HepG2 (cell line): ENCODE results near the gene TJP3. TPM values are rescaled to one million over a fixed set of nuclear protein-coding genes. Genes with fewer than 3 reads are reported as not detected.

Experiments
- HOXA7 ChIP-seq: sonication (generic); formaldehyde crosslinking; IDR thresholded peaks from 2 replicates; pipeline ENCODE4 v1.8.1; 2022; ENCODE audit warnings: mild to moderate bottlenecking, missing genetic modification reagents, moderate library complexity
- KDM2A ChIP-seq: sonication (generic); formaldehyde crosslinking; IDR thresholded peaks from 2 replicates; pipeline ENCODE4 v1.4.0; 2020; ENCODE audit warnings: low read depth, missing genetic modification reagents, borderline replicate concordance
- KDM3A ChIP-seq: IDR thresholded peaks from 2 replicates; pipeline ENCODE4 v1.6.1; 2018; ENCODE audit warnings: low read depth, missing compliant biosample characterization
- MYC ChIP-seq: sonication (generic); formaldehyde crosslinking; IDR thresholded peaks from 2 replicates; pipeline ENCODE4 v1.9.0; 2021; ENCODE audit warnings: missing genetic modification reagents, borderline replicate concordance
- ONECUT2 ChIP-seq: sonication (generic); formaldehyde crosslinking; IDR thresholded peaks from 2 replicates; pipeline ENCODE4 v1.4.0; 2020; ENCODE audit warnings: missing genetic modification reagents
- SOX5 ChIP-seq: IDR thresholded peaks from 2 replicates; pipeline ENCODE4 v1.6.1; 2016; ENCODE audit warnings: borderline replicate concordance
- STAG1 ChIP-seq: sonication (generic); formaldehyde crosslinking; IDR thresholded peaks from 2 replicates; pipeline ENCODE4 v1.4.0; 2020; ENCODE audit warnings: missing genetic modification reagents
- TMF1 ChIP-seq: sonication (generic); formaldehyde crosslinking; IDR thresholded peaks from 2 replicates; pipeline ENCODE4 v1.8.1; 2022; ENCODE audit warnings: low read depth, missing genetic modification reagents
- ZBTB21 ChIP-seq: sonication (generic); formaldehyde crosslinking; IDR thresholded peaks from 2 replicates; pipeline ENCODE4 v1.4.0; 2020; ENCODE audit warnings: missing genetic modification reagents
- ZBTB38 ChIP-seq: sonication (generic); formaldehyde crosslinking; IDR thresholded peaks from 2 replicates; pipeline ENCODE4 v1.5.1; 2020; ENCODE audit warnings: mild to moderate bottlenecking, missing genetic modification reagents
- ZNF607 ChIP-seq: sonication (generic); formaldehyde crosslinking; IDR thresholded peaks from 2 replicates; pipeline ENCODE4 v1.5.1; 2020; ENCODE audit warnings: missing genetic modification reagents, mild to moderate bottlenecking, borderline replicate concordance
- ZNF746 ChIP-seq: sonication (generic); formaldehyde crosslinking; IDR thresholded peaks from 2 replicates; pipeline ENCODE4 v1.8.0; 2022; ENCODE audit warnings: mild to moderate bottlenecking, missing genetic modification reagents
- polyA plus RNA-seq, 8 experiments: library from polyadenylated mRNA; depleted of rRNA in 3 of 8; stranded (reverse) in 7 of 8; unstranded in 1 of 8; fragments of >200 nt; fragmentation: Illumina TruSeq in 4 of 8; extraction: Trizol in 4 of 8; gene quantifications; 2 replicates each; pipeline versions ENCODE4 v1.2.1 to v1.2.3, GENCODE V29; 2011 to 2016; ENCODE audit warnings: low read depth in 4 of 8, missing spikeins in 1 of 8, mixed read lengths in 1 of 8; ENCODE audit not compliant: insufficient read depth in 1 of 8
- total RNA-seq, 5 experiments: library from RNA; depleted of rRNA; stranded (reverse); fragments of >200 nt; fragmentation: Illumina TruSeq; extraction: Trizol; gene quantifications; 2 replicates each; pipeline ENCODE4 v1.2.3, GENCODE V29; 2016; ENCODE audit warnings: low read depth in 1 of 5
- TF ChIP-seq, protein P1 (sequence below): sonication (generic); formaldehyde crosslinking; IDR thresholded peaks from 2 replicates; pipeline ENCODE4 v1.4.0; 2020; ENCODE audit warnings: missing genetic modification reagents
- TF ChIP-seq, protein P2 (sequence below): sonication (generic); formaldehyde crosslinking; IDR thresholded peaks from 2 replicates; pipeline ENCODE4 v1.4.0; 2020; ENCODE audit warnings: missing genetic modification reagents
- TF ChIP-seq, protein P3 (sequence below): sonication (generic); formaldehyde crosslinking; IDR thresholded peaks from 2 replicates; pipeline ENCODE4 v1.4.0; 2020; ENCODE audit warnings: mild to moderate bottlenecking, missing genetic modification reagents, borderline replicate concordance
- TF ChIP-seq, protein P4 (sequence below): sonication (generic); formaldehyde crosslinking; IDR thresholded peaks from 2 replicates; pipeline ENCODE4 v1.4.0; 2020; ENCODE audit warnings: missing genetic modification reagents
- TF ChIP-seq, protein P5 (sequence below), 2 experiments: sonication (generic) in 1 of 2; formaldehyde crosslinking in 1 of 2; IDR thresholded peaks; 2 replicates each; pipeline versions ENCODE4 v1.6.1 to v1.9.0; 2014 to 2022; ENCODE audit warnings: antibody characterized with exemption in 1 of 2, borderline replicate concordance in 1 of 2, inconsistent platforms in 1 of 2, low read depth in 1 of 2, missing genetic modification reagents in 1 of 2

TJP3 gene
- total and polyA plus RNA-seq, 2 of the 13 experiments (the other 11 are each of a cell fraction or from before 2014, with no cell fraction given) = 2.3 to 21.5 TPM

DNA sequence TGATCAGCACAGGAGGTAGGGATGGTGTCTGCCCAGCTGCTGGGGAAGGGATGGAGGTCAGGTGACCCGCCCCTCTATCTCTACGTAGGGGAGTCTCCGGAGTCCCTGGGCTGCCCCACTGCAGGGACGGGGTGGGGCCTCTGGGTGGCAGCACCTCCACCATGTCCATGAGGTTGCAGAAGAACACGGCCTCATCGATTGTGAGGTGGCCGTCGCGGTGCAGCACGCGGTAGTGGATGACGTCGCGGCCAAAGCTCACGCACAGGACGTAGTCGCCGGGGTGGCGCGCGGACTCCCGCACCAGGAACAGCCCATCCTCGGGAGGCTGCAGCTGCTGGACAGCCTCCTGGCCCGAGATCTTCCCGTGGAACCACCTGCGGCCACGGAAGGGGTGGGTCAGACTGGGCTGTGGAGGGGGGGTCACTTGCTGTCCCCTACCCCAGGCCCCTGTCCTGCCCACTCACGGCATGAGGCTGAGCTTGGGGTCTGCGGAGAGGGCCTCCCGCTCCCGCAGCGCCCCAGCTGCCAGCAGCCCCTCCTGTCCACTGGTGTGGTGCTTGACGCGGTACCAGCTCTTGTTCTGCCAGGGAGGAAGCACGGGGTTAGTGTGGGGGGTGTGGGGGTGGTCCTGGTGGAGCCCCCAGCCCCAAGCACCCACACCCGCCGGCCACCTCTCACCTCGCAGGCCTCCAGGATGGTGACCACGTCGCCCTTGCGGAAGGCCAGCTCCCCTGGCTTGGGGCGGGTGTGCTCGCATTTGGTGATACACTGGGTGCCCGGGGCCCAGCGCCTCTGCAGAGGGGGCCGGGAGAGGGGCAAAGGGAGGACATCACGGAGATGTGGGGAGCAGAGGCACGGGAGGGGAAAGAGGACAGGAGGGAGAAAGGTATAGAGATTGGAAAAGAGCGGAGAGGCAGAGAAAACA lies 75.7 kb downstream of the TJP3 start (continued):
- no peak for TF ChIP-seq TMF1
- no peak for TF ChIP-seq HOXA7 (CRISPR knock-in tag)
- TF ChIP-seq SOX5 (CRISPR knock-in tag) = no peak
- 0 out of 2 replicates have a peak, but pooled peaks have one; percentile 38 for TF ChIP-seq ZBTB38 (CRISPR knock-in tag)
- TF ChIP-seq, protein P1, sequence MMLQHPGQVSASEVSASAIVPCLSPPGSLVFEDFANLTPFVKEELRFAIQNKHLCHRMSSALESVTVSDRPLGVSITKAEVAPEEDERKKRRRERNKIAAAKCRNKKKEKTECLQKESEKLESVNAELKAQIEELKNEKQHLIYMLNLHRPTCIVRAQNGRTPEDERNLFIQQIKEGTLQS (CRISPR knock-in tag) = no peak
- TF ChIP-seq, protein P2, sequence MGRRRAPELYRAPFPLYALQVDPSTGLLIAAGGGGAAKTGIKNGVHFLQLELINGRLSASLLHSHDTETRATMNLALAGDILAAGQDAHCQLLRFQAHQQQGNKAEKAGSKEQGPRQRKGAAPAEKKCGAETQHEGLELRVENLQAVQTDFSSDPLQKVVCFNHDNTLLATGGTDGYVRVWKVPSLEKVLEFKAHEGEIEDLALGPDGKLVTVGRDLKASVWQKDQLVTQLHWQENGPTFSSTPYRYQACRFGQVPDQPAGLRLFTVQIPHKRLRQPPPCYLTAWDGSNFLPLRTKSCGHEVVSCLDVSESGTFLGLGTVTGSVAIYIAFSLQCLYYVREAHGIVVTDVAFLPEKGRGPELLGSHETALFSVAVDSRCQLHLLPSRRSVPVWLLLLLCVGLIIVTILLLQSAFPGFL (CRISPR knock-in tag) = no peak
- no peak for TF ChIP-seq ZNF746 (CRISPR knock-in tag)
- TF ChIP-seq, protein P3, sequence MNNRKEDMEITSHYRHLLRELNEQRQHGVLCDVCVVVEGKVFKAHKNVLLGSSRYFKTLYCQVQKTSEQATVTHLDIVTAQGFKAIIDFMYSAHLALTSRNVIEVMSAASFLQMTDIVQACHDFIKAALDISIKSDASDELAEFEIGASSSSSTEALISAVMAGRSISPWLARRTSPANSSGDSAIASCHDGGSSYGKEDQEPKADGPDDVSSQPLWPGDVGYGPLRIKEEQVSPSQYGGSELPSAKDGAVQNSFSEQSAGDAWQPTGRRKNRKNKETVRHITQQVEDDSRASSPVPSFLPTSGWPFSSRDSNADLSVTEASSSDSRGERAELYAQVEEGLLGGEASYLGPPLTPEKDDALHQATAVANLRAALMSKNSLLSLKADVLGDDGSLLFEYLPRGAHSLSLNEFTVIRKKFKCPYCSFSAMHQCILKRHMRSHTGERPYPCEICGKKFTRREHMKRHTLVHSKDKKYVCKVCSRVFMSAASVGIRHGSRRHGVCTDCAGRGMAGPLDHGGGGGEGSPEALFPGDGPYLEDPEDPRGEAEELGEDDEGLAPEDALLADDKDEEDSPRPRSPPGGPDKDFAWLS (CRISPR knock-in tag) = no peak
- peak; percentile 58 for TF ChIP-seq ONECUT2 (CRISPR knock-in tag)
- TF ChIP-seq, protein P4, sequence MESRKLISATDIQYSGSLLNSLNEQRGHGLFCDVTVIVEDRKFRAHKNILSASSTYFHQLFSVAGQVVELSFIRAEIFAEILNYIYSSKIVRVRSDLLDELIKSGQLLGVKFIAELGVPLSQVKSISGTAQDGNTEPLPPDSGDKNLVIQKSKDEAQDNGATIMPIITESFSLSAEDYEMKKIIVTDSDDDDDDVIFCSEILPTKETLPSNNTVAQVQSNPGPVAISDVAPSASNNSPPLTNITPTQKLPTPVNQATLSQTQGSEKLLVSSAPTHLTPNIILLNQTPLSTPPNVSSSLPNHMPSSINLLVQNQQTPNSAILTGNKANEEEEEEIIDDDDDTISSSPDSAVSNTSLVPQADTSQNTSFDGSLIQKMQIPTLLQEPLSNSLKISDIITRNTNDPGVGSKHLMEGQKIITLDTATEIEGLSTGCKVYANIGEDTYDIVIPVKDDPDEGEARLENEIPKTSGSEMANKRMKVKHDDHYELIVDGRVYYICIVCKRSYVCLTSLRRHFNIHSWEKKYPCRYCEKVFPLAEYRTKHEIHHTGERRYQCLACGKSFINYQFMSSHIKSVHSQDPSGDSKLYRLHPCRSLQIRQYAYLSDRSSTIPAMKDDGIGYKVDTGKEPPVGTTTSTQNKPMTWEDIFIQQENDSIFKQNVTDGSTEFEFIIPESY (CRISPR knock-in tag) = peak; percentile 72; the same call in 1 of the 2 replicates
- TF ChIP-seq ZBTB21 (CRISPR knock-in tag) = peak; percentile 69; the same call in 1 of the 2 replicates
- peak; percentile 71 for TF ChIP-seq STAG1 (CRISPR knock-in tag)
- TF ChIP-seq KDM3A (CRISPR knock-in tag) = peak; percentile 63; the same call in 1 of the 2 replicates
- TF ChIP-seq ZNF607 = no peak
- TF ChIP-seq, protein P5, sequence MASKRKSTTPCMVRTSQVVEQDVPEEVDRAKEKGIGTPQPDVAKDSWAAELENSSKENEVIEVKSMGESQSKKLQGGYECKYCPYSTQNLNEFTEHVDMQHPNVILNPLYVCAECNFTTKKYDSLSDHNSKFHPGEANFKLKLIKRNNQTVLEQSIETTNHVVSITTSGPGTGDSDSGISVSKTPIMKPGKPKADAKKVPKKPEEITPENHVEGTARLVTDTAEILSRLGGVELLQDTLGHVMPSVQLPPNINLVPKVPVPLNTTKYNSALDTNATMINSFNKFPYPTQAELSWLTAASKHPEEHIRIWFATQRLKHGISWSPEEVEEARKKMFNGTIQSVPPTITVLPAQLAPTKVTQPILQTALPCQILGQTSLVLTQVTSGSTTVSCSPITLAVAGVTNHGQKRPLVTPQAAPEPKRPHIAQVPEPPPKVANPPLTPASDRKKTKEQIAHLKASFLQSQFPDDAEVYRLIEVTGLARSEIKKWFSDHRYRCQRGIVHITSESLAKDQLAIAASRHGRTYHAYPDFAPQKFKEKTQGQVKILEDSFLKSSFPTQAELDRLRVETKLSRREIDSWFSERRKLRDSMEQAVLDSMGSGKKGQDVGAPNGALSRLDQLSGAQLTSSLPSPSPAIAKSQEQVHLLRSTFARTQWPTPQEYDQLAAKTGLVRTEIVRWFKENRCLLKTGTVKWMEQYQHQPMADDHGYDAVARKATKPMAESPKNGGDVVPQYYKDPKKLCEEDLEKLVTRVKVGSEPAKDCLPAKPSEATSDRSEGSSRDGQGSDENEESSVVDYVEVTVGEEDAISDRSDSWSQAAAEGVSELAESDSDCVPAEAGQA (IDR thresholded peaks at IDR 0.05; ENCODE audit: low read depth) = peak; percentile 43; the same call in 1 of the 2 replicates
- TF ChIP-seq, protein P5 (CRISPR knock-in tag; IDR thresholded peaks at IDR 0.05; ENCODE audit: borderline replicate concordance) = no peak
- peak; percentile 78; the same call in 1 of the 2 replicates for TF ChIP-seq KDM2A
- TF ChIP-seq MYC (CRISPR knock-in tag) = peak; percentile 52; the same call in 1 of the 2 replicates
